Left ventricle myocardium inferior (tissue), 1 donor: Measurements from ENCODE around the gene EP400. TPM values are rescaled to one million over a fixed set of nuclear protein-coding genes. Genes with fewer than 3 reads are reported as not detected.

Source experiments
- DNase-seq: peaks from one replicate; pipeline ENCODE4 v3.0.0-alpha.2; 2020
- H3K27ac ChIP-seq: fragments of 200-600 bp; replicated peaks from 2 replicates; pipeline ENCODE4 v1.8.0; 2021
- H3K27me3 ChIP-seq: fragments of 200-600 bp; 2 replicates; pipeline ENCODE4 v1.8.0; 2021; ENCODE audit warnings: low read depth
- H3K36me3 ChIP-seq: fragments of 200-600 bp; 2 replicates; pipeline ENCODE4 v1.8.0; 2021
- H3K4me1 ChIP-seq: fragments of 200-600 bp; 2 replicates; pipeline ENCODE4 v1.8.0; 2021
- H3K4me3 ChIP-seq: fragments of 200-600 bp; 2 replicates; pipeline ENCODE4 v1.8.0; 2021; ENCODE audit warnings: mild to moderate bottlenecking, moderate library complexity
- H3K9me3 ChIP-seq: fragments of 200-600 bp; replicated peaks from 2 replicates; pipeline ENCODE4 v1.8.0; 2021
- CTCF ChIP-seq: fragments of 200-600 bp; IDR thresholded peaks from 2 replicates; pipeline ENCODE4 v1.8.0; 2021; ENCODE audit warnings: antibody characterized with exemption, mild to moderate bottlenecking, borderline replicate concordance
- intact Hi-C: fragments of 100-400 bp; cut with micrococcal nuclease; formaldehyde crosslinking; loops from one replicate; pipeline ENCODE4 v1.11.0; 2022
- total RNA-seq: library from RNA; stranded (reverse); fragmentation: NEBNext Ultra II Directional; extraction: Animal tissue kit (Norgen Biotek cat#: 25700); gene quantifications from one replicate; pipeline ENCODE4 v1.2.1, GENCODE V29; 2021
- donor health status: DM: no; HTN: yes; CAD: no; lungs with severe emphysema.

The EP400 gene
- total RNA-seq, 1 donor from 2014 or later = 15.3 TPM

GRCh38 chr12:132069336-132069985 is 119.7 kb downstream of the EP400 start:
- Histone ChIP-seq H3K4me1 (peaks cover 10% of the 10 kb centered on the region), H3K9me3 (no peaks in the 10 kb centered on the region), H3K27me3 (no peaks in the 10 kb centered on the region), H3K36me3 (peaks cover 82% of the 10 kb centered on the region), H3K27ac (no peak overlapping the region), H3K4me3 (no peak overlapping the region)
- no peak for TF ChIP-seq CTCF
- intact Hi-C loops = no loop called here
- no peak for DNase-seq

GRCh38 chr12:132070298-132070697 is 120.6 kb downstream of the EP400 start:
- no peak for DNase-seq
- intact Hi-C loops = no loop called here
- peaks cover 10% of the 10 kb centered on the region for H3K4me1 ChIP-seq
- no peak for TF ChIP-seq CTCF
- H3K27ac ChIP-seq = no peak overlapping the region
- H3K27me3 ChIP-seq = no peaks in the 10 kb centered on the region
- H3K36me3 ChIP-seq = peaks cover 82% of the 10 kb centered on the region
- no peak overlapping the region for H3K4me3 ChIP-seq
- H3K9me3 ChIP-seq = no peaks in the 10 kb centered on the region

GRCh38 chr12:132071040-132071810 is 121.5 kb downstream of the EP400 start:
- TF ChIP-seq CTCF = no peak
- DNase-seq = no peak
- H3K9me3 ChIP-seq = no peaks in the 10 kb centered on the region
- H3K4me3 ChIP-seq = no peak overlapping the region
- no peak overlapping the region for H3K27ac ChIP-seq
- peaks cover 10% of the 10 kb centered on the region for H3K4me1 ChIP-seq
- H3K36me3 ChIP-seq = peaks cover 84% of the 10 kb centered on the region
- intact Hi-C loops = no loop called here
- H3K27me3 ChIP-seq = no peaks in the 10 kb centered on the region

GRCh38 chr12:132071830-132072384 is 122.2 kb downstream of the EP400 start:
- Histone ChIP-seq H3K4me3 (no peak overlapping the region), H3K36me3 (peaks cover 84% of the 10 kb centered on the region), H3K27me3 (no peaks in the 10 kb centered on the region), H3K9me3 (no peaks in the 10 kb centered on the region), H3K27ac (no peak overlapping the region), H3K4me1 (peaks cover 10% of the 10 kb centered on the region)
- intact Hi-C loops = no loop called here
- TF ChIP-seq CTCF = no peak
- DNase-seq = no peak

GRCh38 chr12:132074216-132074615 is 124.5 kb downstream of the EP400 start:
- no peaks in the 10 kb centered on the region for H3K27me3 ChIP-seq
- intact Hi-C loops = no loop called here
- no peak overlapping the region for H3K4me3 ChIP-seq
- peaks cover 77% of the 10 kb centered on the region for H3K36me3 ChIP-seq
- no peak overlapping the region for H3K27ac ChIP-seq
- H3K4me1 ChIP-seq = peaks cover 15% of the 10 kb centered on the region
- no peak for DNase-seq
- no peak for TF ChIP-seq CTCF
- H3K9me3 ChIP-seq = no peaks in the 10 kb centered on the region
